Neuronal stem cell (in vitro differentiated cells): ENCODE results near the gene CTNNBL1.

Experiments
- DNase-seq: peaks from one replicate; pipeline ENCODE4 v3.0.0-alpha.2; 2013; ENCODE audit warnings: low spot score
- H2AFZ ChIP-seq: one replicate; pipeline ENCODE4 v1.6.1; 2013; ENCODE audit warnings: mild to moderate bottlenecking, low read length, inconsistent platforms
- H2AK5ac ChIP-seq: 2 replicates; pipeline ENCODE4 v1.6.1; 2013; ENCODE audit warnings: low read depth, mild to moderate bottlenecking, inconsistent platforms, low read length, moderate library complexity, mixed read lengths
- H2BK120ac ChIP-seq: 2 replicates; pipeline ENCODE4 v1.6.1; 2013; ENCODE audit warnings: low read depth, mild to moderate bottlenecking, inconsistent platforms, low read length, moderate library complexity, mixed read lengths
- H2BK12ac ChIP-seq: one replicate; pipeline ENCODE4 v1.6.1; 2013; ENCODE audit warnings: low read length, inconsistent platforms
- H2BK15ac ChIP-seq: 2 replicates; pipeline ENCODE4 v1.6.1; 2013; ENCODE audit warnings: mild to moderate bottlenecking, low read length, inconsistent platforms, mixed read lengths
- H2BK5ac ChIP-seq: one replicate; pipeline ENCODE4 v1.6.1; 2013; ENCODE audit warnings: inconsistent platforms, mild to moderate bottlenecking, low read length, moderate library complexity
- H3K14ac ChIP-seq: one replicate; pipeline ENCODE4 v1.6.1; 2013; ENCODE audit warnings: low read length, inconsistent platforms
- H3K18ac ChIP-seq: 2 replicates; pipeline ENCODE4 v1.6.1; 2013; ENCODE audit warnings: low read length, inconsistent platforms
- H3K23ac ChIP-seq: 2 replicates; pipeline ENCODE4 v1.6.1; 2013; ENCODE audit warnings: low read depth, mild to moderate bottlenecking, mixed read lengths, low read length, inconsistent platforms; ENCODE audit not compliant: poor library complexity
- H3K27ac ChIP-seq: replicated peaks from 3 replicates; pipeline ENCODE4 v1.5.1; 2013; ENCODE audit warnings: low read length, inconsistent platforms
- H3K27me3 ChIP-seq, 3 experiments: 2 replicates each; pipeline ENCODE4 v1.6.1; 2013; ENCODE audit warnings: low read length in 3 of 3, mild to moderate bottlenecking in 2 of 3, inconsistent platforms in 1 of 3, low read depth in 1 of 3, mixed read lengths in 1 of 3, moderate library complexity in 1 of 3; ENCODE audit not compliant: control insufficient read depth in 3 of 3, insufficient read depth in 3 of 3
- H3K36me3 ChIP-seq, 2 donors: replicated peaks in 1 of 2; 2 replicates each; pipeline ENCODE4 v1.6.1; 2013; ENCODE audit warnings: low read length in 2 of 2; ENCODE audit not compliant: control insufficient read depth in 2 of 2, insufficient read depth in 2 of 2
- H3K4ac ChIP-seq: 2 replicates; pipeline ENCODE4 v1.6.1; 2013; ENCODE audit warnings: inconsistent platforms, mild to moderate bottlenecking, low read length, moderate library complexity
- H3K4me1 ChIP-seq, 2 donors: 1 replicate in 1 of 2; 2 replicates in 1 of 2; pipeline ENCODE4 v1.6.1; 2013; ENCODE audit warnings: low read length in 2 of 2, low read depth in 1 of 2; ENCODE audit not compliant: control insufficient read depth in 2 of 2, insufficient read depth in 1 of 2
- H3K4me2 ChIP-seq: one replicate; pipeline ENCODE4 v1.6.1; 2013; ENCODE audit warnings: mild to moderate bottlenecking, low read length, inconsistent platforms; ENCODE audit not compliant: insufficient read depth, poor library complexity, severe bottlenecking
- H3K4me3 ChIP-seq, 2 donors: 2 replicates each; pipeline ENCODE4 v1.5.1; 2013; ENCODE audit warnings: low read length in 2 of 2, mild to moderate bottlenecking in 2 of 2, inconsistent platforms in 1 of 2, moderate library complexity in 1 of 2
- H3K79me1 ChIP-seq: one replicate; pipeline ENCODE4 v1.6.1; 2013; ENCODE audit warnings: low read depth, mild to moderate bottlenecking, inconsistent platforms, low read length, moderate library complexity
- H3K9ac ChIP-seq: one replicate; pipeline ENCODE4 v1.6.1; 2013; ENCODE audit warnings: mild to moderate bottlenecking, low read depth, low read length, inconsistent platforms; ENCODE audit not compliant: poor library complexity
- H3K9me3 ChIP-seq, 2 donors: replicated peaks in 1 of 2; 2 replicates each; pipeline versions ENCODE3 to v1.6.1; 2013; ENCODE audit warnings: low read length in 2 of 2, mild to moderate bottlenecking in 2 of 2, inconsistent platforms in 1 of 2, low read depth in 1 of 2, mixed read lengths in 1 of 2, moderate library complexity in 1 of 2; ENCODE audit not compliant: control insufficient read depth in 2 of 2, insufficient read depth in 1 of 2
- H4K8ac ChIP-seq: one replicate; pipeline ENCODE4 v1.6.1; 2013; ENCODE audit warnings: low read depth, mild to moderate bottlenecking, inconsistent platforms, low read length, moderate library complexity
- H4K91ac ChIP-seq: one replicate; pipeline ENCODE4 v1.6.1; 2013; ENCODE audit warnings: low read length, low read depth, mild to moderate bottlenecking, inconsistent platforms; ENCODE audit not compliant: poor library complexity
- WGBS, 2 donors: extraction: QIAGEN DNeasy Blood & Tissue Kit; methylation state at CpG; one replicate each; pipeline ENCODE4 v1.1.7; 2013; ENCODE audit warnings: missing lambda C conversion rate in 2 of 2, mixed read lengths in 1 of 2; ENCODE audit not compliant: insufficient read length in 2 of 2, insufficient replicate concordance in 1 of 2; ENCODE audit errors: extremely low coverage in 2 of 2; 5-methylcytosine and 5-hydroxymethylcytosine counted together

Gene CTNNBL1

GRCh38 chr20:37913567-37914366 is 219.9 kb downstream of the CTNNBL1 start:
- WGBS, 2 donors, result no CpG with 5 or more reads among the region's 19 CpGs
- Histone ChIP-seq H3K4me3 (peak overlapping the region in 1 of 2 donors; percentile 26), H2BK120ac (peak overlapping the region; percentile 4), H4K91ac (peak overlapping the region; percentile 82), H3K4ac (no peak overlapping the region), H2AK5ac (peak overlapping the region; percentile 86), H3K27ac (peak overlapping the region; percentile 13), H3K14ac (peak overlapping the region; percentile 48), H3K27me3 (peaks cover 0 to 3% (median 0%) of the 10 kb centered on the region in 3 experiments), H2BK12ac (peak overlapping the region; percentile 76), H3K4me2 (no peak overlapping the region), H3K4me1 (peaks cover 50 to 55% of the 10 kb centered on the region in 2 donors), H2BK15ac (peak overlapping the region; percentile 61), H4K8ac (no peak overlapping the region), H3K18ac (peak overlapping the region; percentile 96), H3K79me1 (no peaks in the 10 kb centered on the region), H3K23ac (peak overlapping the region; percentile 38), H3K9me3 (peaks cover 0 to 3% of the 10 kb centered on the region in 2 donors), H2BK5ac (peak overlapping the region; percentile 83), H3K36me3 (peaks cover 0 to 2% of the 10 kb centered on the region in 2 donors), H2AFZ (peak overlapping the region; percentile 58), H3K9ac (peak overlapping the region; percentile 32)
- DNase-seq, result no peak

GRCh38 chr20:37914367-37914671 is 220.5 kb downstream of the CTNNBL1 start:
- Histone ChIP-seq H3K27me3 (peaks cover 0 to 3% (median 0%) of the 10 kb centered on the region in 3 experiments), H3K4me1 (peaks cover 49 to 50% of the 10 kb centered on the region in 2 donors), H2BK12ac (peak overlapping the region; percentile 76)

GRCh38 chr20:37914672-37915433 is 221.0 kb downstream of the CTNNBL1 start:
- H3K9me3 ChIP-seq, result peaks cover 0 to 3% of the 10 kb centered on the region in 2 donors
- H3K23ac ChIP-seq, result peak overlapping the region; percentile 10
- H2AFZ ChIP-seq, result peak overlapping the region; percentile 91
- peak overlapping the region; percentile 93 for H3K18ac ChIP-seq
- H2BK5ac ChIP-seq, result peak overlapping the region; percentile 83
- H3K4me1 ChIP-seq, result peaks cover 46 to 48% of the 10 kb centered on the region in 2 donors
- no peak overlapping the region for H4K8ac ChIP-seq
- H3K9ac ChIP-seq, result no peak overlapping the region
- peaks cover 0 to 3% (median 0%) of the 10 kb centered on the region in 3 experiments for H3K27me3 ChIP-seq
- peak overlapping the region; percentile 52 for H2BK15ac ChIP-seq
- peak overlapping the region; percentile 23 for H2BK12ac ChIP-seq
- peak overlapping the region; percentile 48 to 54 for H3K4me3 ChIP-seq
- peak overlapping the region; percentile 90 for H3K4ac ChIP-seq
- peak overlapping the region; percentile 97 for H2BK120ac ChIP-seq
- peak overlapping the region; percentile 58 for H4K91ac ChIP-seq
- no CpG with 5 or more reads among the region's 34 CpGs for WGBS, 2 donors
- H3K4me2 ChIP-seq, result peak overlapping the region; percentile 68
- peaks cover 0 to 2% of the 10 kb centered on the region in 2 donors for H3K36me3 ChIP-seq
- H2AK5ac ChIP-seq, result peak overlapping the region; percentile 61
- peak; percentile 73 for DNase-seq
- no peak overlapping the region for H3K14ac ChIP-seq
- no peaks in the 10 kb centered on the region for H3K79me1 ChIP-seq
- peak overlapping the region; percentile 95 for H3K27ac ChIP-seq

More at GRCh38 chr20:37914367-37914671, 220.5 kb downstream of the CTNNBL1 start:
- H2AFZ ChIP-seq, result peak overlapping the region; percentile 91
- peak overlapping the region; percentile 32 for H3K9ac ChIP-seq
- peak overlapping the region; percentile 93 for H3K18ac ChIP-seq
- DNase-seq, result no peak
- peak overlapping the region; percentile 48 for H3K14ac ChIP-seq
- peak overlapping the region; percentile 95 for H3K27ac ChIP-seq
- 60% methylated on average over 1 of the region's 5 CpGs; no CpG with 5 or more reads in 1 of the 2 donors for WGBS, 2 donors
- H3K36me3 ChIP-seq, result peaks cover 0 to 2% of the 10 kb centered on the region in 2 donors
- no peak overlapping the region for H4K8ac ChIP-seq
- peak overlapping the region; percentile 38 for H3K23ac ChIP-seq
- peak overlapping the region; percentile 36 for H2AK5ac ChIP-seq
- H2BK120ac ChIP-seq, result peak overlapping the region; percentile 10
- H2BK15ac ChIP-seq, result peak overlapping the region; percentile 52
- peak overlapping the region; percentile 83 for H2BK5ac ChIP-seq
- H3K79me1 ChIP-seq, result no peaks in the 10 kb centered on the region
- H3K4me3 ChIP-seq, result peak overlapping the region; percentile 26 to 48
- peak overlapping the region; percentile 82 for H4K91ac ChIP-seq
- H3K4ac ChIP-seq, result peak overlapping the region; percentile 77
- peaks cover 0 to 3% of the 10 kb centered on the region in 2 donors for H3K9me3 ChIP-seq
- peak overlapping the region; percentile 68 for H3K4me2 ChIP-seq
